K562 (cell line): ENCODE measurements around the gene COPA. TPM values are rescaled to one million over a fixed set of nuclear protein-coding genes. Genes with fewer than 3 reads are reported as not detected.

Experiments used
- ATAC-seq: fragments of 200-7000 bp; cut with Tn5 transposase; 3 replicates; pipeline ENCODE4 v1.9.1; 2020; ENCODE audit warnings: moderate library complexity
- BruUV-seq: library from RNA; stranded (reverse); fragments of 400-500 nt; replicated peaks from 2 replicates; lab custom pipeline; 2021; lab: Mats Ljungman, UMichigan
- CTCF ChIA-PET: fragments of 300-600 bp; formaldehyde crosslinking; extraction: SDS; loops from one replicate; lab custom pipeline; 2021; ENCODE audit warnings: low intra/inter-chr PET ratio; lab: Yijun Ruan, JAX
- POLR2A ChIA-PET: fragments of 300-600, 350-650 bp; sonication (Branson Sonifier 250); formaldehyde crosslinking; extraction: SDS; loops from one replicate; lab custom pipeline; 2021; ENCODE audit warnings: antibody characterized with exemption, inconsistent platforms; lab: Yijun Ruan, JAX
- DNase-seq, 4 experiments: peaks; one replicate each; pipeline versions ENCODE4 v3.0.0 to v3.0.0-alpha.2; 2011 to 2018; ENCODE audit warnings: low spot score in 3 of 4, mixed read lengths in 3 of 4; ENCODE audit errors: extremely low read depth in 1 of 4
- FAIRE-seq: peaks from 2 replicates; lab custom pipeline; 2011; peaks lifted over from hg19 to GRCh38; lab: Jason Lieb, UNC
- H2AFZ ChIP-seq: 2 replicates; pipeline ENCODE4 v1.6.0; 2011; ENCODE audit warnings: low read depth, low read length, control low read depth, inconsistent platforms
- H3K27ac ChIP-seq: fragments of 200-600 bp; 3 replicates; pipeline ENCODE4 v1.8.0; 2011; ENCODE audit warnings: low read depth, mild to moderate bottlenecking, control low read depth, inconsistent platforms, low read length, moderate library complexity, mixed read lengths; ENCODE audit errors: extremely low read depth
- H3K27me3 ChIP-seq, 2 experiments: fragments of 300-600 bp in 1 of 2; 2 replicates in 1 of 2; 3 replicates in 1 of 2; pipeline versions ENCODE4 v1.6.0 to v1.8.0; 2011; ENCODE audit warnings: inconsistent platforms in 2 of 2, low read length in 2 of 2, mild to moderate bottlenecking in 1 of 2, mixed read lengths in 1 of 2, moderate library complexity in 1 of 2; ENCODE audit not compliant: control insufficient read depth in 2 of 2, insufficient read depth in 2 of 2
- H3K36me3 ChIP-seq: fragments of 300-600 bp; 3 replicates; pipeline ENCODE4 v1.8.0; 2011; ENCODE audit warnings: mild to moderate bottlenecking, low read length, inconsistent platforms; ENCODE audit not compliant: control insufficient read depth, insufficient read depth
- H3K4me1 ChIP-seq, 2 experiments: fragments of 200-600 bp in 1 of 2; replicated peaks in 1 of 2; 2 replicates in 1 of 2; 3 replicates in 1 of 2; pipeline versions ENCODE4 v1.5.1 to v1.8.0; 2011; ENCODE audit warnings: inconsistent platforms in 2 of 2, low read length in 2 of 2, mild to moderate bottlenecking in 1 of 2, mixed read lengths in 1 of 2, moderate library complexity in 1 of 2; ENCODE audit not compliant: control insufficient read depth in 2 of 2, insufficient read depth in 2 of 2
- H3K4me2 ChIP-seq: 2 replicates; pipeline ENCODE4 v1.6.1; 2011; ENCODE audit warnings: low read length, control low read depth, inconsistent platforms, mixed read lengths; ENCODE audit not compliant: insufficient read depth
- H3K4me3 ChIP-seq: fragments of 200-600 bp; sonication (generic), shearing (Covaris generic); 2 replicates; pipeline ENCODE4 v1.5.1; 2016; ENCODE audit warnings: control low read depth, inconsistent platforms
- H3K79me2 ChIP-seq: fragments of 200-600 bp; 3 replicates; pipeline ENCODE4 v1.8.0; 2011; ENCODE audit warnings: low read length, inconsistent platforms; ENCODE audit not compliant: control insufficient read depth, insufficient read depth
- H3K9ac ChIP-seq, 2 experiments: 2 replicates each; pipeline versions ENCODE4 v1.6.0 to v1.6.1; 2011; ENCODE audit warnings: low read depth in 2 of 2, low read length in 2 of 2, control low read depth in 1 of 2, inconsistent platforms in 1 of 2, mild to moderate bottlenecking in 1 of 2, mixed read lengths in 1 of 2; ENCODE audit not compliant: insufficient read depth in 1 of 2
- H3K9me1 ChIP-seq: one replicate; pipeline ENCODE4 v1.6.0; 2011; ENCODE audit warnings: inconsistent platforms, mild to moderate bottlenecking, low read length, moderate library complexity; ENCODE audit not compliant: control insufficient read depth, insufficient read depth
- H3K9me3 ChIP-seq: replicated peaks from 2 replicates; pipeline ENCODE4 v1.5.1; 2011; ENCODE audit warnings: low read depth, low read length, inconsistent platforms; ENCODE audit not compliant: control insufficient read depth, insufficient read depth
- H4K20me1 ChIP-seq: replicated peaks from 2 replicates; pipeline ENCODE4 v1.6.1; 2011; ENCODE audit warnings: low read length, inconsistent platforms, mixed read lengths; ENCODE audit not compliant: control insufficient read depth, insufficient read depth
- CEBPB ChIP-seq: fragments of 450-650 bp; IDR thresholded peaks from 2 replicates; pipeline ENCODE4 v1.6.1; 2016; ENCODE audit warnings: missing genetic modification characterization, missing compliant biosample characterization
- LEF1 ChIP-seq: fragments of 450-650 bp; IDR thresholded peaks from 2 replicates; pipeline ENCODE4 v1.6.1; 2016; ENCODE audit warnings: mild to moderate bottlenecking
- MTF1 ChIP-seq: fragments of 250-450 bp; sonication (Bioruptor Pico); IDR thresholded peaks from 2 replicates; pipeline ENCODE4 v1.9.0; 2021; ENCODE audit warnings: moderate library complexity, mild to moderate bottlenecking, inconsistent platforms, borderline replicate concordance
- NR1H2 ChIP-seq: sonication (generic); formaldehyde crosslinking; IDR thresholded peaks from 2 replicates; pipeline ENCODE4 v1.4.0; 2020; ENCODE audit warnings: mild to moderate bottlenecking, missing genetic modification reagents
- RFX5 ChIP-seq: IDR thresholded peaks from 2 replicates; pipeline ENCODE4 v1.6.1; 2011; ENCODE audit warnings: low read depth, mild to moderate bottlenecking, improper control_type of control experiment, low read length
- SMAD4 ChIP-seq: fragments of 250-450 bp; sonication (Bioruptor Pico); conservative IDR thresholded peaks from 2 replicates; pipeline ENCODE4 v1.8.0; 2021; ENCODE audit warnings: inconsistent platforms, mild to moderate bottlenecking, moderate library complexity
- VEZF1 ChIP-seq: fragments of 200-800 bp; sonication (Bioruptor generic); IDR thresholded peaks from 2 replicates; pipeline ENCODE4 v1.6.1; 2017; ENCODE audit warnings: missing genetic modification characterization, missing compliant biosample characterization
- ZNF133 ChIP-seq: fragments of 250-450 bp; sonication (Bioruptor Pico); IDR thresholded peaks from 2 replicates; pipeline ENCODE4 v1.4.0; 2020; ENCODE audit warnings: mild to moderate bottlenecking
- ZNF263 ChIP-seq: sonication (generic); formaldehyde crosslinking; IDR thresholded peaks from 2 replicates; pipeline ENCODE4 v1.8.0; 2022; ENCODE audit warnings: mild to moderate bottlenecking, missing genetic modification reagents, borderline replicate concordance
- ZNF431 ChIP-seq: sonication (generic); formaldehyde crosslinking; IDR thresholded peaks from 2 replicates; pipeline ENCODE4 v1.8.0; 2022; ENCODE audit warnings: mild to moderate bottlenecking, missing genetic modification reagents
- ZNF507 ChIP-seq: conservative IDR thresholded peaks from 2 replicates; pipeline ENCODE4 v1.6.1; 2017; ENCODE audit warnings: missing genetic modification characterization, missing compliant biosample characterization
- WGBS: fragments of 100-300 bp; shearing (Covaris generic); methylation state at CpG from one replicate; pipeline ENCODE4 v1.1.6; 2016; ENCODE audit warnings: low coverage, mixed read lengths; ENCODE audit not compliant: insufficient coverage; ENCODE audit errors: missing lambda C conversion rate; 5-methylcytosine and 5-hydroxymethylcytosine counted together
- in situ Hi-C: fragments of 300-500 bp; cut with MboI; formaldehyde crosslinking; loops from 4 replicates; pipeline ENCODE4 v1.15.0; 2018; ENCODE audit warnings: inconsistent platforms, mixed read lengths
- intact Hi-C: fragments of 100-400 bp; cut with micrococcal nuclease; formaldehyde crosslinking; loops from 2 replicates; pipeline ENCODE4 v1.14.2; 2022
- polyA plus RNA-seq, 8 experiments: library from polyadenylated mRNA; depleted of rRNA in 4 of 8; stranded (reverse) in 5 of 8; unstranded in 3 of 8; fragments of >200 nt; fragmentation: Nextera tagmentation in 2 of 8; fragmentation: Illumina TruSeq in 1 of 8; extraction: Ambion mirVana in 2 of 8; extraction: Trizol in 1 of 8; gene quantifications; 2 replicates each; pipeline versions ENCODE4 v1.2.1 to v1.2.3, GENCODE V29; 2011 to 2014; ENCODE audit warnings: inconsistent platforms in 1 of 8, missing spikeins in 1 of 8
- total RNA-seq, 7 experiments: library from RNA; depleted of rRNA in 6 of 7; stranded (reverse); fragments of >200 nt in 6 of 7; fragmentation: Illumina TruSeq in 2 of 7; extraction: Trizol in 2 of 7; gene quantifications; 2 replicates each; pipeline versions ENCODE4 v1.2.1 to v1.2.3, GENCODE V29; 2011 to 2021; ENCODE audit warnings: low replicate concordance in 1 of 7
- TF ChIP-seq, protein P1 (sequence below): sonication (generic); formaldehyde crosslinking; IDR thresholded peaks from 2 replicates; pipeline ENCODE4 v1.8.0; 2022; ENCODE audit warnings: missing genetic modification reagents, mild to moderate bottlenecking, moderate library complexity, borderline replicate concordance

COPA gene
- total and polyA plus RNA-seq, 9 of the 15 experiments (the other 6 are each of a cell fraction or from before 2014, with no cell fraction given), result 49.8 to 222 (median 110) TPM

DNA sequence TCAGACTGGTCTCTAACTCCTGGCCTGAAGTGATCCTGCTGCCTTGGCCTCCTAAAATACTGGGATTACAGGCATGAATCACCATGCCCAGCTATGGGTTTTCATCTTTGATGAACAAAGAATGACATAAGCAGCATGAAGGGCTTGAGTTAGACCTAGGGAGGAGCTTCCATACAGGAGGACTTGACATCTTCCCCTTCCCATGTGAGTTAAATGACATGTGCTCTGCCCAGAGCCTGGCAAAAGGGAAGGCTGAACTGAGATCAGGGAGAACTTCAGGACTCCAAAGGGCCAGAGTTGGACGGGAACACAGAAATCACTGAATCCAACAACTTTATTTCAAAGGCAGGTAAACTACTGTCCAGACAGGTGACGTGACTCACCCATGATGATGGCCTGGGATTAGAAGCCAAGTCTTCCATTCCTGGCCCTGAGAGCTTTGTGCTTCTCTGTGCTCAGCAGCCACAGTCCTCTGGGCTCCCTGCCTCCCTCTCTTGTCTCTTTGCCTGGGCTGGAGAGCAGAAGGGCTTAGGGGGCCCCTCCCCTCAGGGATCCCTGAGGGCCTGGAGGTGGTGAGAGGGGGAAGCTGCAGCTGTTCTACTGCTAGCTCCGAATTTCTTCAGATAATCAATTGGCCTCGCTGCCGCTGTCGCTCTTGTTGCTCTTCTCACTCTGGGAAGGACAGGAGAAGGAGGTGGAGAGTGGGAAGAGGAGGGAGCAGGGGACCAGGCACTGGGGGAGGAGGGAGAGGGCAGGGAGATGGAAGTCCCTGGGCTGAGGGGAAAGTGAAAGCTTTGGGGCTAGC is 31.5 kb upstream of the COPA start:
- ChIA-PET CTCF (no interaction called here), POLR2A (interaction anchor here (0.6 to 5.7 kb wide), 10 partner anchors 8 to 179 kb away, joined by 3 to 37 read pairs (median 3); partner anchors contain the start of gene NHLH1)
- no peak overlapping the region; the same call in 2 of the 3 replicates for H3K27ac ChIP-seq

More for the DNA sequence above, 31.5 kb upstream of the COPA start:
- FAIRE-seq (no peak), DNase-seq (no peak)
- Histone ChIP-seq H3K36me3 (no peaks in the 10 kb centered on the region), H4K20me1 (no peaks in the 10 kb centered on the region), H2AFZ (peak overlapping the region; percentile 75; the same call in 1 of the 2 replicates), H3K4me1 (peaks cover 20 to 22% of the 10 kb centered on the region in 2 experiments)
- in situ Hi-C loops (loop anchor here (10.0 kb wide), 1 partner anchor 270 kb away; no protein-coding TSS in a partner anchor), intact Hi-C loops (loop anchor here (5.0 kb wide), 2 partner anchors 87 to 112 kb away; partner anchors contain the start of genes DCAF8 and PEX19)
- TF ChIP-seq ZNF507 (tag) (no peak), CEBPB (no peak), LEF1 (no peak), SMAD4 (CRISPR knock-in tag) (no peak), ZNF263 (CRISPR knock-in tag) (peak; percentile 35; the same call in 1 of the 2 replicates), ZNF431 (CRISPR knock-in tag) (no peak), ZNF133 (CRISPR knock-in tag) (no peak), MTF1 (CRISPR knock-in tag) (no peak), VEZF1 (CRISPR knock-in tag) (0 out of 2 replicates have a peak, but pooled peaks have one; percentile 16), NR1H2 (no peak), RFX5 (no peak)
- TF ChIP-seq, protein P1, sequence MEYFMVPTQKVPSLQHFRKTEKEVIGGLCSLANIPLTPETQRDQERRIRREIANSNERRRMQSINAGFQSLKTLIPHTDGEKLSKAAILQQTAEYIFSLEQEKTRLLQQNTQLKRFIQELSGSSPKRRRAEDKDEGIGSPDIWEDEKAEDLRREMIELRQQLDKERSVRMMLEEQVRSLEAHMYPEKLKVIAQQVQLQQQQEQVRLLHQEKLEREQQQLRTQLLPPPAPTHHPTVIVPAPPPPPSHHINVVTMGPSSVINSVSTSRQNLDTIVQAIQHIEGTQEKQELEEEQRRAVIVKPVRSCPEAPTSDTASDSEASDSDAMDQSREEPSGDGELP (CRISPR knock-in tag), result peak; percentile 38; the same call in 1 of the 2 replicates
- TF ChIP-seq, all 486 proteins: peak for 3
- 52% methylated on average over 6 of the region's 6 CpGs for WGBS
- ATAC-seq, result peak; percentile 51
- Histone ChIP-seq H3K9ac (peak overlapping the region in 1 of 2 experiments; percentile 56; a peak in 1 of 4 replicates), H3K9me3 (no peaks in the 10 kb centered on the region), H3K4me2 (no peak overlapping the region), H3K79me2 (no peaks in the 10 kb centered on the region), H3K4me3 (no peak overlapping the region), H3K9me1 (no peaks in the 10 kb centered on the region), H3K27me3 (no peaks in the 10 kb centered on the region; a peak in 1 of 5 replicates)
- BruUV-seq, result no TSS peak
